HG02763 (cell line): Measurements from ENCODE around the gene ENOSF1.

Experiments
- ATAC-seq: cut with Tn5 transposase; IDR thresholded peaks from one replicate; pipeline ENCODE4 v1.9.1; 2021; ENCODE audit warnings: mild to moderate bottlenecking, moderate library complexity; ENCODE audit not compliant: unreplicated experiment

The ENOSF1 gene

DNA sequence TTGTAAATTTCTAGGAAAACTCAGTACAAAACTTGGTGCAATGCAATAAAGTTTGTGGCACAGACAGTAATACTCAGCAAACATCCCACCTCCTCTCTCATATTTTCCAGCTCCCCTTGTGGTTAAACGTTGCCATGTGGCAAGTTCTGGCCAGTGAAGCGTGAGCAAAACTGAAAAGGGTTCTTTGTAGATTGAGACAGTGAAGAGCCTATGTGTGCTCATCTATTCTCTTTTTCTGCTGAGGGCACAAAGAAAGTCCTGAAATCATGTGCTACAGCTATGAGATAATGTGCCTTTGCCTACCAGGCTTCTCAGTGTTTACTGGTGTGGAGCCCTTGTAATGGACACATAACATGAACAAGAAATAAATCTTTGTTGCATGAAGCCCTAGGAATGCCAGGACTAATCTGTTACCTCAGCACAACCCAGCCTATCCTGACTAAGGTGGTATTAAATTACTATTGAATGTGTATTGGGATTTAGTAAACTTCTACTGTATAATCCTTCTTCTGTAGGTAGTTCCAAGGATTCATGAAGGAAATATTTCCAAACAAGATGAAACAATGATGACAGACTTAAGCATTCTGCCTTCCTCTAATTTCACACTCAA is 67.9 kb downstream of the ENOSF1 start:
- ATAC-seq, result no peak

DNA sequence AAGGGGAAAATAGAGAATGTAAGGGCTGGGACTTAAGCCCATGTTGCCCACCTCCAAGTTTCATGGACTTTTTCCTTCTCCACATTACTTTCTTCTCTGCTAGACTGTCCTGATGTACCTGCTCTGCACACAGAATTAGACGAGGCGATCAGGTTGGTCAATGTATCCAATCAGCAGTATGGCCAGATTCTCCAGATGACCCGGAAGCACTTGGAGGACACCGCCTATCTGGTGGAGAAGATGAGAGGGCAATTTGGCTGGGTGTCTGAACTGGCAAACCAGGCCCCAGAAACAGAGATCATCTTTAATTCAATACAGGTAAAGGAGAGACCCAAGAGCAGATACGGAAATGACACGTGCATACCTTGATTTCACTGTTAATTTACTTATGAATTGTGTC is 71.2 kb downstream of the ENOSF1 start:
- no peak for ATAC-seq

DNA sequence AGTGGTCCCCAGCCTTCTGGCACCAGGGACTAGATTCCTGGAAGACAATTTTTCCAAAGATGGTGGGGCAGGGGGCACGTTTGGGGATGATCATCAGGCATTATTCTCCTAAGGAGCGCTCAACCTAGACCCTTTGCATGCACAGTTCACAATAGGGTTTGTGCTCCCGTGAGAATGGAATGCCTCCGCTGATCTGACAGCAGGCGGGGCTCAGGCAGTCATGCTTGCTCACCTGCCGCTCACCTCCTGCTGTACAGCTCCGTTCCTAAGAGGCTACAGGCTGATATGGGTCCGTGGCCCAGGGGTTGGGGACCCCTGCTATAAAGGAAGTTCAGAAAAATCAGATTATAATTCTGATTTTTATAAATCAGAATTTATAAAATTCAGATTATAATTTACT is 77.3 kb downstream of the ENOSF1 start:
- ATAC-seq, result no peak

DNA sequence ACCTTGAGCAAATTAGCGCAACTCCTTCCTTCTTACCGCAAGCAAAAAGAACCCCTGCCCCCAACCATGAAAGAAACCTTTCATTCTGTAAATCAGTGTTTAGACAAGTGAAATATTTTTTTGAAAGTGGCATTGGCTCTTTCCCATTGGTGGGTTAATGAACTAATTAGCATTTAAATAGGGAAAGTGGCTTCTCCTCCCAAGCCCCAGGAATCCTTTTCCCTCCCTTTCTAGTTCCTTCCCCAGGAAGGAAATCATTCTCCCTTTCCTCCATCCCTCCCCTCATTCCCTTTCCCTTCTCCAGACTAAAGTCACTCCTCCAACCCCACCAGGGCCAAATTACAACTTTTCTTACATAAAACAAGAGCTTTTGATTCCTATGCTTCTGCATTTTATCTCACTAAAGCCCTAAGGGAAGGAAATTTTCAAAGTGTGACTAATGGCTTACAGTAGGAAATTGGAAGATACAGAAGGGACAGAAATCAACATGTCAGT is 77.8 kb downstream of the ENOSF1 start:
- no peak for ATAC-seq

DNA sequence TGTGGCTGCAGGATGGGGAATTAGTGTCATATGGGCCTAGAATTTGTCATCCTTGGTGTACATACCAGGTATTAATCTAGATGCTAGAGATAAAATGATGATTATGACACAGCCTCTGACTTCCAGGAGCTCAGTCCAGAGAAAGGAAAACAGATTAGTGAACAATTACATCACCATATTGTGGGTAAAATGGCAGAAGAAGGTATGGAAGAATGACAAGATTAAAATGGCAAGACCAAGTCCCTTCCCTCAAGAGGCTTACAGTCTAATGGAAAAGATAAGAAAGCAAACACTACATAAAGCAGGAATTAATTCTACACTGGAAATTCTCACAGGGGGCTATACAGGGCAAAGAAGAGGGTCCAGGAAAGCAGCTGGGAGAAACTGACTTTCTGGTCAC is 80.9 kb downstream of the ENOSF1 start:
- ATAC-seq, result no peak

DNA sequence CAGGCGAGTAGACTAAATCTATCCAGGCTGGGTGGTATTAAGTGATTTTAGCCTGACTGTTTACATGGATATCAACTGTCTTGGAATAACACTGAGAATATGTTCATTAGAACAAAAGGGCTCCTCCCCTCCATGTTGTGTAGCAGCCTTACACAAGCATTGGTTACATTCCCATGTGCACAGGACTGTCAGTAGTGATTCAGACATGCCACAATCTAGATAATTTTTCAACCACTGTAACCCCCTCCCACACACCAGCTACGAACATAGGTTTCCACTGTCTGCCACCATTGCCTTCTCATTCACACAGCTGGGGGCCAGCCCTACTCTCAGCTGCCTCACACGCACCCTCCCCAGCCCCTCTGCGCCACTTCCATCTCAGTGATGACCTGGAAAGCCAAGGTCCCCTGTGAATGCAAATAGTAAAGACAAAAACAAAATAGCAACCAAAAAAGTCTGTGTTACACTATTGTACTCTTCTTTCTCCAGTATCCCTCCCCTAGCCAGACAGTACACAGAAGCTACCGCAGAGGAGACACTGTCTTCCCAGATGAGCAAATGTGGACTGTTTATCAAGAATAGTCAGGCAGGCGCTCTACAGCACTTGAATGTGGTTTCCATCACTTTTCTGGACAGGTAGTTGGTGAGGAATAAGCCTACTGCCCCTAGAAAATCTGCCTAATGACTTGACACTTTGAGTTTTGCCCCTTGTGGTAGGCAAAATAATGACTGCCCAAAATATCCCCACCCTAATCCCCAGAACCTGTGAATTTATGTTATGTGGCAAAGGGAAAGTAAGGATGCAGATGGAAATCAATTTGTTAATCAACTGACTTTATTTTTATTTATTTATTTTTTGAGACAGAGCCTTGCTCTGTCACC is 82.9 kb downstream of the ENOSF1 start:
- ATAC-seq, result no peak

DNA sequence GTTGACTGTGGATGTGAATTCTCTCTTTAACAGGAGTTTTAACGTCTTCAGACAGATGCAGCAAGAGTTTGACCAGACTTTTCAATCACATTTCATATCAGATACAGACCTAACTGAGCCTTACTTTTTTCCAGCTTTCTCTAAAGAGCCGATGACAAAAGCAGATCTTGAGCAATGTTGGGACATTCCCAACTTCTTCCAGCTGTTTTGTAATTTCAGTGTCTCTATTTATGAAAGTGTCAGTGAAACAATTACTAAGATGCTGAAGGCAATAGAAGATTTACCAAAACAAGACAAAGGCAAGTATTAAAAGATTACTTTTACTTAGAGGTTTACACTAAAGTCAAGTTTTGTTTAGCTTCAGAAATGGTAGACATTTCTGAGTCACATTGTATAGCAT is 85.2 kb downstream of the ENOSF1 start:
- no peak for ATAC-seq

DNA sequence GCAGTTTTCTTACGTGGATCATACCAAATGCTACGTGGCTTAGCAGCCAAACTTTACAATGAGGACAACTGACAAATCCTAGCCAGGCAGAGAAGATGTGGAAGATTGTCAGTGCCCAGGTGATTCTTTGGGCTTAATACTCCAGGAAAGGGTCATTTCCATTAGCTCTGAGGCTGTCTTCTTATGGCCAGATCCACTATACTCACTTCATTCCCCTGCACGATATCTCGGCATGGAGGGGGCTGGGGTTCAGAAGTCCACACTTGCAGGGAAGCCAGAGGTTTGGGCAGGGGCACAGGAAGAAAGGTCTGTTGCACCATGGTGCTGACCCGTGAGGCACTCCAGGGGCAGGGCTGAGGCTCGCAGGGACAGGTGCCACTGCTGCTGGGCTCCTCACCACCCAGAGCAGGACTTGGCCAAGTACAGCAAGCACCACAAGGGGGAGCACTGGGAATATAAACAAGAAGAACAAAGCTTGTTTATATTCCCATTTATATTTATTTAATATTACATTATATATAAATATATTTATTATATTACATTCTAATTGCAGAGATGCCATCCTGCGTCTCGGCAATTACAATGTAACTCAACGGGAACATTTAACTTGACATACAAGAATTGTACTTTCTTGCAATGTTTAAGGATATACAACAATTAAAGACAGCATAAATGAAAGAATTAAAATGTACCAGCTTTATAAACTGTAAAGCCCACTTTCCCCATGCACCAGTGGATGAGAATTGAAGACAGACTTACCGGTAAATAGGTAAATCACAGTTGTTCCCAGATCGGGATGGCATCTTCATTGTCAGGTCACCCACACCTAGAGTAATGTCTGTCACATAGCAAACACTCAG is 88.4 kb downstream of the ENOSF1 start:
- no peak for ATAC-seq

DNA sequence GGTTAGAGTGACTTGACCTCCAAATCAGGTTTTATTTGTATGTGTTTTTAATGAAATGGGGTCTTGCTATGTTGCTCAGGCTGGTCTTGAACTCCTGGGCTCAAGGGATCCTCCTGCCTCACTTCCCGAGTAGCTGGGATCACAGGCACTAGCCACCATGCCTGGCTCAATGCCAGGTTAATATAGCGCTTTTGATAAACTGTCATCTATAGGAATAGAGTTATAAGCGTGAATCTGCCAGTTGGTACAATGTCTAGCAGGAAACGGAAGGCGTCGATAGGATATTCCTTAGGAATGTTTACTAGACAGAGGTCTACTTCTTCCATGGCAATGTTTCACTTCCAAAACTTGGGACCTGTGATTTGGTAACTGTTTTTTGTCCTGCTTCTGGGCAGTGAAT is 90.1 kb downstream of the ENOSF1 start:
- no peak for ATAC-seq

DNA sequence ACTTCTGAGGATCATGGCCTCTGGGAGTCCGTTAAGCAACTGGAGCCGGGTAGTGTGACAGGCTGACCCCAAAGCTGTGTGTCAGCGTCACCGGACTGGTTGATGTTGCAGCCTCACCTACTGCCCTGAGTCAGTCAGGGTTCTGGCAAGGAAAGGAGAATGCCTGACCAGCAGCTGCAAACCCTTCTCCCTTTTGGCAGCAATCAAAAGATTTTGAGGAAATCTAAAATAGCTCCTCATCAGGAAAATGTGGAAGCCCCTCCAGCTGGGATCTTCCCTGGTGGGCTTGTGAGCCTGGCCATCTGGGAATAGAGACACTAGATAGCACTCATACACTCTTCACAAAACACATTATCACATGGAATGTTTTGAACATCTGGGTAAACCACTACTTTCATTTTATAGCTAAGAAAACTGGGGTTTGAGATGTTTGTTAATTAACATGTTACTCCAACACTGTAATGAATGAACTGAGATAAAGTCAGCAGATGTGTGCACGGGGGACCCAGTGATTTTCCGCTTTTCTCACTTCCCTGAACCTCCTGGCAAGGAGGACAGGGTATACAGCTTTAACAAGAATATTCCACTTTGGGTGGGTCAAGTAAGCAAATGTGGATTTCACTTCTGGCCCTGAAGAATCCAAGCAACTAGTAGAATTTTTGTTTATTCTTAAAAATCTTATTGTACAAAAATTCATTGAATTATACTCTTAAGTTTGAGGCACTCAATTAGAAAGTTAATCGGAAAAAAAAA is 91.0 kb downstream of the ENOSF1 start:
- no peak for ATAC-seq
